ENCODE measurements around the gene HS3ST5.
"Not testable (repeated sequence)": the region's sequence is repeated elsewhere in the genome, so short reads cannot be mapped to it uniquely, and the experiment has no call there.

The HS3ST5 gene

GRCh38 chr6:114068771-114069170 lies 274.1 kb downstream of the HS3ST5 start:
- no peak overlapping the region for H3K4me3 ChIP-seq
- H3K27ac ChIP-seq: peak overlapping the region in 4 of 21 experiments; percentile 10 to 62 (median 40)

- Histone ChIP-seq H3K4me3 (no peak overlapping the region), H3K27ac (peak overlapping the region in 5 of 21 experiments; percentile 10 to 62 (median 39))
Observed at GRCh38 chr6:114068116-114068515, 274.7 kb downstream of the HS3ST5 start.

GRCh38 chr6:114064862-114065261 lies 278.0 kb downstream of the HS3ST5 start:
- Histone ChIP-seq H3K4me3 (no peak overlapping the region), H3K27ac (no peak overlapping the region)

- H3K27ac ChIP-seq: no peak overlapping the region
- no peak overlapping the region for H3K4me3 ChIP-seq
Observed at GRCh38 chr6:114063956-114064355, 278.9 kb downstream of the HS3ST5 start.

GRCh38 chr6:114062199-114062598 lies 280.6 kb downstream of the HS3ST5 start:
- Histone ChIP-seq H3K27ac (no peak overlapping the region), H3K4me3 (no peak overlapping the region)

- H3K27ac ChIP-seq: no peak overlapping the region
- H3K4me3 ChIP-seq: no peak overlapping the region
Observed at GRCh38 chr6:114061741-114062140, 281.1 kb downstream of the HS3ST5 start.

GRCh38 chr6:114061116-114061515 lies 281.7 kb downstream of the HS3ST5 start:
- no peak overlapping the region for H3K27ac ChIP-seq
- no peak overlapping the region for H3K4me3 ChIP-seq

GRCh38 chr6:114058435-114058834 lies 284.4 kb downstream of the HS3ST5 start:
- Histone ChIP-seq H3K27ac (no peak overlapping the region), H3K4me3 (no peak overlapping the region)

GRCh38 chr6:114055763-114056162 lies 287.1 kb downstream of the HS3ST5 start:
- no peak overlapping the region for H3K27ac ChIP-seq

GRCh38 chr6:114055349-114055748 lies 287.5 kb downstream of the HS3ST5 start:
- no peak overlapping the region for H3K4me3 ChIP-seq
- no peak overlapping the region for H3K27ac ChIP-seq

More at GRCh38 chr6:114055763-114056162, 287.1 kb downstream of the HS3ST5 start:
- H3K4me3 ChIP-seq: no peak overlapping the region

GRCh38 chr6:114053791-114054190 lies 289.0 kb downstream of the HS3ST5 start:
- Histone ChIP-seq H3K4me3 (no peak overlapping the region), H3K27ac (no peak overlapping the region)

GRCh38 chr6:114052141-114052540 lies 290.7 kb downstream of the HS3ST5 start:
- Histone ChIP-seq H3K4me3 (no peak overlapping the region), H3K27ac (no peak overlapping the region)

- Histone ChIP-seq H3K4me3 (no peak overlapping the region), H3K27ac (no peak overlapping the region)
Observed at GRCh38 chr6:114051031-114051430, 291.8 kb downstream of the HS3ST5 start.

- Histone ChIP-seq H3K27ac (no peak overlapping the region), H3K4me3 (no peak overlapping the region)
Observed at GRCh38 chr6:114049367-114049966, 293.4 kb downstream of the HS3ST5 start.

GRCh38 chr6:114044566-114044965 lies 298.3 kb downstream of the HS3ST5 start:
- not testable (repeated sequence) for H3K27ac ChIP-seq, H3K4me3 ChIP-seq

GRCh38 chr6:114042267-114043016 lies 300.4 kb downstream of the HS3ST5 start:
- H3K4me3 ChIP-seq: no peak overlapping the region
- no peak overlapping the region for H3K27ac ChIP-seq

- no peak overlapping the region for H3K27ac ChIP-seq
- H3K4me3 ChIP-seq: no peak overlapping the region
Observed at GRCh38 chr6:114040871-114041270, 302.0 kb downstream of the HS3ST5 start.

GRCh38 chr6:114039841-114040240 lies 303.0 kb downstream of the HS3ST5 start:
- no peak overlapping the region for H3K4me3 ChIP-seq
- no peak overlapping the region for H3K27ac ChIP-seq

- Histone ChIP-seq H3K27ac (no peak overlapping the region), H3K4me3 (no peak overlapping the region)
Observed at GRCh38 chr6:114033606-114034005, 309.2 kb downstream of the HS3ST5 start.

- Histone ChIP-seq H3K27ac (no peak overlapping the region), H3K4me3 (no peak overlapping the region)
Observed at GRCh38 chr6:114032721-114033120, 310.1 kb downstream of the HS3ST5 start.

GRCh38 chr6:114030767-114031166 lies 312.1 kb downstream of the HS3ST5 start:
- no peak overlapping the region for H3K27ac ChIP-seq
- no peak overlapping the region for H3K4me3 ChIP-seq

All from skin epidermis (tissue), 12 donors.